Stimulated activated CD8-positive, alpha-beta memory T cell treated with anti-CD3 and anti-CD28 coated beads, Interleukin-12 subunit alpha, Interleukin-12 subunit beta, amount 100 ng/mL, for 1 hour (primary cell): Measurements from ENCODE around the gene TMED1.
"Not testable (repeated sequence)": the region's sequence is repeated elsewhere in the genome, so short reads cannot be mapped to it uniquely, and the experiment has no call there.

Source experiments
- DNase-seq: peaks from one replicate; pipeline ENCODE4 v3.0.0-alpha.2; 2020; ENCODE audit warnings: low read depth

TMED1 gene

DNA sequence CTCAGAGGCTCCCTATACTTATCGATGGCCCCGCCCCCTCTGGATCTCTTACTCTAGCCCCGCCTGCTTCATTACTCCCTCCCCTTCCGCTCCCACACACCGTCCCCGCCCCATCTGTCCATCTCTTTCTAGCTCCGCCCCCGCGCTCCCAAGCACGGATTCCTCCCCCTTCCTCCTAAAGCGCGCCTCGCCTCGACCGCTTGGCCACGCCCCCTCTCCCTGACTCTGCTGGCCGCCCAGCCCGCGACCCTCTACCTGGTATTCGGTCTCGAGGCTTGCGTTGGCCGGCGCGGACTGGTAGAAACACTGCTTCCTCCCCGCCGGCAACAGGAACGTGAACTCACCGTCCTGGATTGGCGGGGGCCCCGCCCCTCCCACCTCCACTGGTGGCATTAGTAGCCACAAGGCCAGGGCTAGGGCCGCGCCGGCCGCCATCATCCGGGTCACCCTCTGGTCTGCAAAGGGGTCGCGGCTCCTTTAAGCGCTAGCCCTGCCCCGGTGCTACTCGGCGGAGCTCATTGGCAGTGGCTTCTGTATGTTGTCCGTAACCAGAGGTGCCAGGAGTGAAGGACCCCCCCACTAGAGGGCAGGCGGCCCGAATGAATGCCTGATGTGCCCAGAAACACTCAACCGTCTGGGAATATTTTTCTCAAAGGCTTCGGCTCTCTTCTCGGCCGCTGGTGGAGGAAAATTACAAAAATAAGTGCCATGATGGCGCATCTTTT is at the start of gene TMED1:
TMED1 (minus strand) TSS at position 459 of the 725 bp plus-strand sequence; CDS start at position 438, 21 bp downstream.
- DNase-seq, result peak; percentile 88

DNA sequence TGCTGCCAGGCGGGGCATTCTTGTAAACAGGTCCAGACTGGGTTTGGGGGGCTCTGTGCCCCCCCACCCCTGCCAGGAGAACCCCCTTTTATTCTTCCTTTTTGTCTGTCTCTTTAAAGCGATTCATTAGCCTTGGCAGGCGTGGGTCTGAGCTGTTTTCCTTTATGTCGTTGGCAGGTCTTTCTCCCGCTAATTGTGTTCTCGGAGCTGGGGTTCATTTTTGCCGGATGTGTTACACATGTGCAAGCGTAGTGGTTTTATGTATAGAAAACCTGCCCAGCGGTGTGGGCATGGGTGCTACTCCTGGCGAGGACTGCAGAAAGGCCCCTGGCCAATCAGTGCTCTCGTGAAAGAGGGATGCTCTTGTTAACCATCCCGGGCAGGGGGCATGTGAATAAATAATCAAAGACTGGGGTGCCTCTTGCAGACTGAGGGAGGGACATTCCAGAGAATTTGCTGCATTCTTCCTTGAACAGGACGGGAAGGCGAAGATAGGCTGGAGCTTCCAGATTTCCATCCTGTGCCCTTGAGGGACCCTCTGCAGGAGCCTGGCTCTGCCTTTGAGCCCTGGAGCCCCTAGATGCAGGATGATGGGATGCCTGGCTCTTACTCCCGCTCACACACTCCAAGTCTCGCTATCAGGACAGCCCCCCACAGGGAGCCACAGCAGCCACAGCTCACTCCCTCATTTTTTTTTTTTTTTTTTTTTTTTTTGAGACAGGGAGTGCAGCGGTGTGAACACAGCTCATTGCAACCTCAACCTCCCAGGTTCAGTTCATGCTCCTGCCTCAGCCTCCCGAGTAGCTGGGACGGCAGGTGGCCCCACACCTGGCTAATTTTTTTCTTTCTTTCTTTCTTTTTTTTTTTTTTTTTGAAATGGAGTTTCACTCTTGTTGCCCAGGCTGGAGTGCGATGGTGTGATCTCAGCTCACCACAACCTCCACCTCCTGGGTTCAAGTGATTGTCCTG is 49.5 kb upstream of the TMED1 start:
- DNase-seq, result no peak

DNA sequence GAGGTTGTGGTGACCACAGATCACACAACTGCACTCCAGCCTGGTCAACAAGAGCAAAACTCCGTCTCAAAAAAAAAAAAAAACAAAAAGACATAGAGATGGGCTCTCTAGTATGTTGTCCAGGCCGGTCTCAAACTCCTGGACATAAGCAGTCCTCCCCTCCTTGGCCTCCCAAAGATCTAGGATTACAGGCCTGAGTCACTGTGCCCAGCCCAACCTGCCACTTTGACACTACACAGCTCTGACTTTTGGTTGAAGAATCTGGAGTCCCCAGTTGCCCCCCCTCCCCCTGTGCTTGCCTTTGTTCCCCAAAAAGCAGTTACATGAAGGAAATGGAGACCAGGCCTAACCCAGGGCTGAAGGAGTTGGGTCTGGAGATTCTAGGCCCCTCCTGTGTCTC is 48.3 kb upstream of the TMED1 start:
- DNase-seq, result no peak

- DNase-seq, result no peak
These were observed 46.1 kb upstream of the TMED1 start for GRCh38 chr19:10882108-10882457.

- no peak for DNase-seq
These were observed 45.5 kb upstream of the TMED1 start for GRCh38 chr19:10881403-10882107.

DNA sequence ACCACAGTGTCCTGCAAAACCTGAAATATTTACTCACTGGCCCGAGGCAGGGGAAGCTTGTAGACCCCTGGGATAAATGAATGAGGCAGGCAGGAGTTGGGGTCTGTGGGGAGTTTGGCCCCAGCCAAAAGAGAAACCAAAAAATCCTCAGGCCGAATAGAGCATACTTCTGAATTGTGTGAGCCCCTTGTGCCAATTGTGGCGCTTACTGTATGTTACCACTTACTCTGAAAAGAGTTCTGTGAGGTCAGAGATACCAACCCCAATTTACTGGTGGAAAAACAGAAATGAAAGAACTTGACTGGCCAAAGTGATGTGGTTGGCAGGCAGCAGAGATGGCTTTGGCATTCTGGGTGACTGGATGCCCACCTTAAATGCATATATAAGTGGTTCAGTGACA is 42.2 kb upstream of the TMED1 start:
- DNase-seq, result no peak

DNA sequence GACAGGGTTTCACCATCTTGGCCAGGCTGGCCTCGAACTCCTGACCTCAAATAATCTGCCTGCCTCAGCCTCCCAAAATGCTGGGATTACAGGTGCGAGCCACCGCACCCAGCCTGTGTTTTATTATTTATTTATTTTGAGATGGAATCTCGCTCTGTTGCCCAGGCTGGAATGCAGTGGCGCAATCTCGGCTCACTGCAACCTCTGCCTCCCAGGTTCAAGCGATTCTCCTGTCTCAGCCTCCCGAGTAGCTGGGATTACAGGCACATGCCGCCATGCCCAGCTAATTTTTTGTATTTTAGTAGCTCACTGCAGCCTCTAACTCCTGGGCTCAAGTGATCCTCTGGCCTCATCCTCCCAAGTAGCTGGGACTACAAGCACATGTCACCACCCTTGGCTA is 41.6 kb upstream of the TMED1 start:
- not testable (repeated sequence) for DNase-seq

GRCh38 chr19:10876459-10877240 is 40.6 kb upstream of the TMED1 start:
- DNase-seq, result no peak

DNA sequence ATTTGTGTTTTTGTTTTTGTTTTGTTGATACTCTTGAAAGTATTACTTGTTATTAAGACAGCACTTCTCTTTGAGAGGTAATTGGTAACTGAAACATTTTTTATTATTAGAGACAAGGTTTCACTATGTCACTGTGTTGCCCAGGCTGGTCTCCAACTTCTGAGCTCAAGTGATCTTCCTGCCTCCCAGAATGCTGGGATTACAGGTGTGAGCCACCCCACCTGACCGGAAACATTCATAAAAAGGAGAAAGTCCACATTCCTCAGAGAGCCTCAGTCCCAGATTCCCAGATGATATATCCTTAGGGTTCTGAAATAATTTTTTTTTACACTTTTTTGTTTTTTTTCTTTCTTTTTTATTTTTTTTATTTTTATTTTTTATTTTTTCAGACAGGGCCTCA is 38.0 kb upstream of the TMED1 start:
- DNase-seq, result no peak

DNA sequence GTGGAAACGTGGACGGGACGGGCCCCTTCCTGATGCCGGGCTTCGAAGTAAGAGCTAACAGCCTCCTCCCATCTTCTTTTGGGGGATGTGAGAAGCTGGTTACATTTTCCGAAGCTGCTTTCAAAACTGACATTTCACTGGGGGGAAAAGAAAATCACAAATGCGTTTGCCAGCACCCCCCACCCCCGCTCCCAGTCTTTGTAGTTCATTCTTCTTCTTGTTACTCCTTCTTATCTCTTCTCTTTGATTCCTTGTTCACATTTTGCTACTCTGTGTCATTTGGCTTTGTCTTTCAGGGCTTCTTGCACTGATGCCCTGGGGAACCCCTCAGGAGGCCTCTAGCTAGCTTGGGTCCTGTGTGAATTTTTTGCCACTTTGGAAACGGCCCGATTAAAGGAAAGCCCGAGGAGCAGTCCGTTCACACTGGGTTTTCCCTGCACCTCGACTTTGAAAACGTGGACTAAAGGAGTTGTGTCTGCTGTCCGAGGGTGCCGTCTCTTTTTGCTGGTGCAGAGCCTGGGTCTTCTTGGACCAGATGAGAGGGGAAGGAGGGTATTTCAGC is 36.6 kb upstream of the TMED1 start:
- DNase-seq, result no peak

DNA sequence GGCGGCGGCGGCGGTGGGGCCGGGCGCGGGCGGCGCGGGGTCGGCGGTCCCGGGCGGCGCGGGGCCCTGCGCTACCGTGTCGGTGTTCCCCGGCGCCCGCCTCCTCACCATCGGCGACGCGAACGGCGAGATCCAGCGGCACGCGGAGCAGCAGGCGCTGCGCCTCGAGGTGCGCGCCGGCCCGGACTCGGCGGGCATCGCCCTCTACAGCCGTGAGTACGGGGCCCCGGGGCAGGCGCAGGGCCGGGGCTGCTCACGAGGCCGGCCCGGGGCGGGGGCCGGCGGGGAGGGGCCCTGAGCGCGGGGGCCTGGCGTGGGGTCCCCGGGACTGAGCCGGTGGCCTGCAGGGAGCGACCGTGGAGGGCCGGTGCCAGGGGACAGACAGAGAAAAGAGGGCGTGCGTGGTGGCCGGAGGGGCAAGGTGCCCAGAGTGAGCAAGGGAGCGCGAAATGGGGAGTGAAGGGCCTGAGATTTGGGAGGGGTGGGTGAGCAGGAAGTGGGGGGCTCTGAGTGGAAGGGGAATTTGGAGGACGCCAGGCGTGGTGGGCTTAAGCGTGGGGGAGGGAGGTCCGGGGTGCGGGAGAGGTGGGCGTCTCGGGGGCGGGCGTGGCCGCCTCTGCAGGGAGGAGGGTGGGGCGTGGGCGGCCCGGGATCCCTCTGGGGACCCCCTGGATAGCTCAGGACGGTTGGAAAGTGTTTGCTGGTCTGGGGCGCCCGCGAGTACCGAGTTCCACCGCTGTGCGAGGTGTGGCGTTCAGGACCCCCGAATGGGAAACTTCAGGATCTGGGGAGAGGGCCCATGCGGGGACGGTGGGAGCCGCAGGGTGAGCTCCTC is 35.9 kb upstream of the TMED1 start:
- DNase-seq, result no peak

GRCh38 chr19:10870955-10871603 is 35.1 kb upstream of the TMED1 start, which contains the start of gene CARM1:
Gene CARM1, plus strand, starts transcription at chr19:10871553. Its CDS starts 150 bp downstream, at chr19:10871703.
- DNase-seq, result peak; percentile 96

GRCh38 chr19:10870501-10870954 is 34.5 kb upstream of the TMED1 start:
- DNase-seq, result no peak

DNA sequence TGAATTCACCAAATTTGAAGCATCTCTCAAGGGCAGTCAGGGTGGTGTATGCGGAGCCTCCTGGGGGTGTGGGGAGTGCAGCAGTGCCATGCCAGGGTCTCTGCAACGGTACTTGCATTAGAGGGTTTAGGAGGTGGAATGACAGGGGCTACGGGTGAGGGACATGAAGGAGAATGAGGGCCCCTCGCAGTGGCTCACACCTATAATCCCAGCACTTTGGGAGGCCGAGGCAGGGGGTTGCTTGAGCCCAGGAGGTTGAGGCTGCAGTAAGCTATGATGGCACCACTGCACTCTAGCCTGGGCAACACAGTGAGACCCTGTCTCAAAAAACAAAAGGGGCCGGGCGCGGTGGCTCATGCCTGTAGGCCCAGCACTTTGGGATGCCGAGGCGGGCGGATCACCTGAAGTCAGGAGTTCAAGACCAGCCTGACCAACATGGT is 33.9 kb upstream of the TMED1 start:
- DNase-seq, result not testable (repeated sequence)

DNA sequence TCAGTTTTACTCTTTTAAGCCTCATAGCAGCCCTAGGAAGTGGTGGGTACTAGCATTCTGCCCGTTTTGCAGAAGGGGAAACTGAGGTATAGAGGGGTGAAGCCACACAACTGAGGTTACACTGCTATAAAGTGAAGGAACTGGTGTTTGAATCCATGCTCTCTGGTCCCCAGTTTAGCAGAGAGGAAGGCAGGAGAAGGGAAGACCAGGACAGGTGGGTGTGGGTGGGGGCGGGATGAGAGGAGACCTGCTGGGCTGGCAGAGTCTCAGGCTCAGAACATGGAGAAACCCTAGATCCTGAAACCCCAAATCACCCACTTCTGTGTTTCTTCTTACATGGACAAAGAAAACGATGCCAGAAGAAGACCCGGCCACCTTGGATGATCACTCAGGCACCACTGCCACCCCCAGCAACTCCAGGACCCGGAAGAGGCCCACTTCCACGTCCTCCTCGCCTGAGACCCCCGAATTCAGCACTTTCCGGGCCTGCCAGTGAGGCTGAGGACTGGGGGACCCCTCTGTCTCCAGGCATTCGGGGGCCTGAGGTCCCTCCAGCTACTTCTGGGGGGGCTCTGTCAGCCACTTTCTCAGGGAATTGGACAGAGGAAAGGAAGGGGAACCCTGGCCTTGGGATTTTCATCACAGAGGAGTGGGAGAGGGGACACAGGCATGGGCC is 33.0 kb upstream of the TMED1 start:
- DNase-seq, result no peak

DNA sequence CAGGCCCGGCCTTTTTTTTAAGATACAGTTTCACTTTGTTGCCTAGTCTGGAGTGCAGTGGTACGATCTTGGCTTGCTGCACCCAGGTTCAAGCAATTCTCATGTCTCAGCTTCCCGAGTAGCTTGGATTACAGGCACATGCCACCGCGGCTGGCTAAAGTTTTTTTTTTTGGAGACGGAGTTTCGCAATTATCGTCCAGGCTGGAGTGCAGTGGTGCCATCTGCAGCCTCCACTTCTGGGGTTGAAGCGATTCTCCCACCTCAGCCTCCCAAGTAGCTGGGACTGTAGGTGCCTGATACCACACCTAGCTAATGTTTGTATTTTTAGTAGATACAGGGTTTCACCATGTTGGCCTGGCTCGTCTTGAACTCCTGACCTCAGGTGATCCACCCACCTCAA is 30.5 kb upstream of the TMED1 start:
- DNase-seq, result no peak

DNA sequence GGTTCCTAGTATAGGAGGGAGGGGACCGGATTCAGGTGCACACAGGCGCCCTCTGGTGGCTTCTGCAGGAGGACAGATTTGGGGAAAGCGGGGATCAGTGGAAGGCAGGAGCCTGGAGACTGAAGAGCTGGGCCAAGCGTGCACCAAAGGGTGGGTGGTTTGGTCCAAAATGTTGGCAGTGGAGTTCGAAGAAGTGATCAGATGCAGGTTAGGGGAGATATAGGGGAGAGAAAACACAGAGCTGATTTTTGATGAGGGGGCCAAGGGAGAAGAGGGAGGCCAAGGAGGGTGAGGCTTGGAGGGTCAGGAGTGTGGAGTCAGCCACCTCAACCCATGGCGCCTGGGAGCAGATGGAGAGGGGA is 28.5 kb upstream of the TMED1 start:
- peak; percentile 68 for DNase-seq

GRCh38 chr19:10863107-10863717 is 27.2 kb upstream of the TMED1 start:
- DNase-seq, result no peak
